ENCODE data around the gene SYNE1.

The SYNE1 gene

DNA sequence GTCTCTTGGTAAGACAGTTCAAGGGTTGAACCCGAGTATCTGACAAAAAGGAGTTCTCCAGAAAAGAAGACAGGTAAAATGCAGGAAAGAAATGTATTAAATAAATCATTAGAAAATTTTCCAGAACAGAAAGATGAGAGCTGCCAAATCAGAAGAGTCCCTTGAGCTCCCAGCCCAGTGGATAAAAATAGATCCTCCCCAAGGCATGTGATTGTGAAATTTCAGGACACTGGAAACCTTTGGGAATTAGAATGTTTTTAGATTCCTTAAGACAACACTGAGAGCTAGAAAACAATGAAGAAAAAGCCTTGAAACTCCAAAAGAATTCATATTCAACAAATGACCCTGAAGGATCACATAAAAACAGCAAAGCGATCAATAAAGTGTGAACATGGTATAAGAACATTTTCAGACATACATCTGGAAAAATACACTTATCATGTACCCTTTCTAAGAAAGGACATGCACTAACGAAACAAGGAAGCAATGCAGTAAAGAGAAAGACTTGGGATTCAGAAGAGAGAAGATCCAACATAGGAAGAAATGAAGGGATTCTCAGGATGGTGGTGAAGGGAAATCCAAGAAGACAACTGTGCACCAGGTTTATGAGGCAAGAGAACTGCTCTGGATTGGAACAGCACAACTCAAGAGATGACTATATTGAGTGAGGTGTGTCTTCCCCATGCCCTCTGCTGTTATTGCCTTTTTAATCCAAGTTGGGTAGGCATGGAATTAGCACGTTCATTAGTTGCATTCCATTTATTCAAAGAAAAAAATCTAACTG, 390.4 kb downstream of the SYNE1 start:
- Histone ChIP-seq H3K36me3 (ENCODE audit: insufficient read depth, insufficient read length, low read length) (no peaks in the 10 kb centered on the region), H3K4me1 (ENCODE audit: insufficient read depth, insufficient read length) (no peaks in the 10 kb centered on the region), H3K4me3 (ENCODE audit: insufficient read length, low read depth) (no peak overlapping the region), H3K9ac (ENCODE audit: insufficient read length, low read depth) (no peak overlapping the region), H3K9me3 (ENCODE audit: insufficient read depth, low read length) (no peaks in the 10 kb centered on the region), H3K27me3 (ENCODE audit: insufficient read depth, insufficient read length) (no peaks in the 10 kb centered on the region)
- no peak for TF ChIP-seq ZNF274 (IDR thresholded peaks at IDR 0.05; ENCODE audit: low read depth, low read length)
- TF ChIP-seq SUZ12 (IDR thresholded peaks at IDR 0.05; ENCODE audit: extremely low read depth, insufficient read depth, insufficient read length), result no peak
- no peak for TF ChIP-seq YY1 (IDR thresholded peaks at IDR 0.05; ENCODE audit: insufficient read depth, insufficient read length)
- DNase-seq (ENCODE audit: low read depth, low spot score), result no peak

DNA sequence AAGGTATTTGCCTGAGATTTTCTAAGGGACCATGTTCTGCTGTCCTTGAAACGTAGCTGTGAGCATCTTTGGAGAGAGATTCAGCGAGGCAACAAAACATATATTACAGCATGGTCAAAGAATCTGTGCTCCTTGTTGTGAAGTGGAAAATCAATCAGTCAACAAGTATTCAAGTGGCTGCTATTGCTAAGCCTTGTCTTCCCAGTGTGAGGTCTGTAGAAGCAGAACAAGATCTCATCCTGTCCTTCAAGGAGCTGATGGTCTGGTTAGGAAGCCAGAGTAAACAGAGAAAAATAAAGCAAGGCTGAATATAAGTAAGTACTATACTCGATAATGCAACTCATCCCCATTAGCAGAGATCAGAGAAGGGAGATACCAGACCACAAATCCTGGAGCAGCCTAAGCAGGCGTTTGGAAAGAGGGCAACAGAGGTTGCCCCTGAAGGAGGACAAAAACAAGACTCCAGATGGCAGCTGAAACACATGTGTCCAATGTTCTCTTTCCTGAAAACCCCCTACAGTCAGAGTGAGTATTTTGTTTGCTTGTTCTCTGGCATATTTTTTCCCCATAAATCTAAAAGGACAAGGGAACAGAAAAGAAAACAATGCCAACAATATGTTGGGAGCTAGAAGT, 392.0 kb downstream of the SYNE1 start:
- H3K27me3 ChIP-seq (ENCODE audit: insufficient read depth, insufficient read length), result no peaks in the 10 kb centered on the region
- TF ChIP-seq YY1 (IDR thresholded peaks at IDR 0.05; ENCODE audit: insufficient read depth, insufficient read length) (no peak), ZNF274 (IDR thresholded peaks at IDR 0.05; ENCODE audit: low read depth, low read length) (no peak), SUZ12 (IDR thresholded peaks at IDR 0.05; ENCODE audit: extremely low read depth, insufficient read depth, insufficient read length) (no peak)
- no peaks in the 10 kb centered on the region for H3K36me3 ChIP-seq (ENCODE audit: insufficient read depth, insufficient read length, low read length)
- H3K9ac ChIP-seq (ENCODE audit: insufficient read length, low read depth), result no peak overlapping the region
- no peaks in the 10 kb centered on the region for H3K9me3 ChIP-seq (ENCODE audit: insufficient read depth, low read length)
- no peak for DNase-seq (ENCODE audit: low read depth, low spot score)
- no peaks in the 10 kb centered on the region for H3K4me1 ChIP-seq (ENCODE audit: insufficient read depth, insufficient read length)
- no peak overlapping the region for H3K4me3 ChIP-seq (ENCODE audit: insufficient read length, low read depth)

DNA sequence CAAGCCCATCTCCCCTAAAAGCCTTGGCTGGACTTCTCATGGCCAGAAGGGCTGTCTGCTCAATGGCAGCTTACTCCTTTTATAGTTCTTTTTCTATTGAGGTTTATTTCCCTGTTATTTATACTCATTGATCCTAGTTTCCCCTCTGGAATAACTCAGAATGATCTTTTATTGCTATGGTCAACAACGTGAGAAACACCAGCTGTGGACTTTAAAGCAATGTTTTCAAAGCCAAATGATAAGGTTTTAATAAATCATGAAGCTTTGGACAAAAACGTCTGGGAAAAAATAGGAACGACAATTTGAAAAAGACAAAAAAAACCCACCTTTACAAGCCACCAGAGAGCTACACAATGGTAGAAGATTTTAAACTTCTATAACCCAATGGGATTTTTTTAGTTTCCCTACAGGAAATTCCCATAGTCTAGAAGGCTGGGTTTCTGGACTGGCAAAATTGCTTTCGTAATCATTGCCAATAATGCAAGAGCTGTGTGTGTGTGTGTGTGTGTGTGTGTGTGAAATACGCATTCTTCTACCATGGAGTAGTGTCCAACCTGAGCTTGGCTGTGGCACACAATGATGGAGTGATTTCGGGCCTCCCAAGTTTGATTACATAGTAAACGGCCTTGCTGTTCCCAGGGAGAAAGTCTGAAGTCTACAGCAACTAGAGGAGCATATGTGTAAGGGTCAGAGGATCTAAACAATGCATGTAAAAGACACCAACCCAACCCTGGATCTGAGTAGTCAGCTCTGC, 396.0 kb downstream of the SYNE1 start:
- H3K9ac ChIP-seq (ENCODE audit: insufficient read length, low read depth), result no peak overlapping the region
- no peaks in the 10 kb centered on the region for H3K9me3 ChIP-seq (ENCODE audit: insufficient read depth, low read length)
- H3K27me3 ChIP-seq (ENCODE audit: insufficient read depth, insufficient read length), result no peaks in the 10 kb centered on the region
- DNase-seq (ENCODE audit: low read depth, low spot score), result no peak
- no peak overlapping the region for H3K4me3 ChIP-seq (ENCODE audit: insufficient read length, low read depth)
- TF ChIP-seq YY1 (IDR thresholded peaks at IDR 0.05; ENCODE audit: insufficient read depth, insufficient read length) (no peak), SUZ12 (IDR thresholded peaks at IDR 0.05; ENCODE audit: extremely low read depth, insufficient read depth, insufficient read length) (no peak), ZNF274 (IDR thresholded peaks at IDR 0.05; ENCODE audit: low read depth, low read length) (no peak)
- H3K36me3 ChIP-seq (ENCODE audit: insufficient read depth, insufficient read length, low read length), result no peaks in the 10 kb centered on the region
- H3K4me1 ChIP-seq (ENCODE audit: insufficient read depth, insufficient read length), result no peaks in the 10 kb centered on the region

DNA sequence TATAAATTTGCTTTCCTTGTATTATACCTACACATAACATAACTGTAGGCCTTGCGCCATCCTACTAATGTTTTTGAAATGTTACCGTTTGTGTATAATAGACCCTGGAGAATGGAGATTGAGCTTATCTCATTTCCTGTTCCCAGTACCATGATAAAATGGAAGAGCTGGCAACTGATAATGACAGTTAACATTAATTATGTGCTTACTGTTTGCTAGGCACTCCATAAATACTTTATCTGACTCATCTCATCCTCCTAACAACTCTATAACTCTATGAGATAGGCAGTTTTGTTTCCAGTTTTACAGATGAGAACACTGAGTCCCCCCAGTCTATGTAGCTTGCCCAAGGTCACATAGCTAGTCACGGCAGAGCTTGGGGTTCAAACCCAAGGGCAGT, 396.7 kb downstream of the SYNE1 start:
- DNase-seq (ENCODE audit: low read depth, low spot score), result no peak
- Histone ChIP-seq H3K36me3 (ENCODE audit: insufficient read depth, insufficient read length, low read length) (no peaks in the 10 kb centered on the region), H3K9me3 (ENCODE audit: insufficient read depth, low read length) (no peaks in the 10 kb centered on the region), H3K4me1 (ENCODE audit: insufficient read depth, insufficient read length) (no peaks in the 10 kb centered on the region), H3K27me3 (ENCODE audit: insufficient read depth, insufficient read length) (no peaks in the 10 kb centered on the region), H3K9ac (ENCODE audit: insufficient read length, low read depth) (no peak overlapping the region), H3K4me3 (ENCODE audit: insufficient read length, low read depth) (no peak overlapping the region)
- no peak for TF ChIP-seq YY1 (IDR thresholded peaks at IDR 0.05; ENCODE audit: insufficient read depth, insufficient read length)
- TF ChIP-seq SUZ12 (IDR thresholded peaks at IDR 0.05; ENCODE audit: extremely low read depth, insufficient read depth, insufficient read length), result no peak
- no peak for TF ChIP-seq ZNF274 (IDR thresholded peaks at IDR 0.05; ENCODE audit: low read depth, low read length)

DNA sequence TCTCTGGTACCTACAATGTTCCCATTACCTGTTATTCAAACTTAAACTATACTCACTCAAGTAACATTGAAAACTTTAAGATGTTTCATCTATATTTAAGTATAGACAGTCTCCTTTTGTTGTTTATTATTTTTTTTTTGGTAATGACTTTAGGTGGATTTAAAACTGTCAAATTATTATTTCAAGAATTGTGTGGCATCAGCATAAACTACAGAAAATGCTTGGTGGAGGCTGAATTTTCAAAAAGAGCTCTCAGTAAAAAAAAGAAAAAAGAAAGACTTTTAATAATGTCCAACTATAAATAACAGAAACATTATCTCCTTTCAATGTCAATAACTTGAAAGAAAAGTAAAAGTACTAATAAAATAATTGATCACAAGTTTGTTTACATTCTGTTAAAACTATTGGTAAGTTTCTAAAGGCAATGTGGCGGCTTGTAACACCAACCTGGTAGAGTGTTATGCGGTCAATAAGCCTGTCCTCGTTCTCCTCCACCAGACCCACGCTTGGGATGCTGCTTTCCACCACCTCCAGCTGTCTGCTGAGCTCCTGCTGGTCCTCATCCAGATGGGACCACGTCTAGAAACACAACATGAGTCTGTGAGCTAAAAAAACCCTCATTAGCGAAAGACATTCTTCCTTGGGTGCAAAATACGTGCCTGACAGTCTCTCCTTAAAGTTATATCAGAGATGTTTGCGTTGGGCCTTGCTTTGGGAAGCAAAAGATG, 400.6 kb downstream of the SYNE1 start:
- H3K9ac ChIP-seq (ENCODE audit: insufficient read length, low read depth), result no peak overlapping the region
- no peak for DNase-seq (ENCODE audit: low read depth, low spot score)
- H3K27me3 ChIP-seq (ENCODE audit: insufficient read depth, insufficient read length), result no peaks in the 10 kb centered on the region
- H3K4me3 ChIP-seq (ENCODE audit: insufficient read length, low read depth), result no peak overlapping the region
- H3K4me1 ChIP-seq (ENCODE audit: insufficient read depth, insufficient read length), result no peaks in the 10 kb centered on the region
- TF ChIP-seq ZNF274 (IDR thresholded peaks at IDR 0.05; ENCODE audit: low read depth, low read length) (no peak), YY1 (IDR thresholded peaks at IDR 0.05; ENCODE audit: insufficient read depth, insufficient read length) (no peak)
- H3K9me3 ChIP-seq (ENCODE audit: insufficient read depth, low read length), result no peaks in the 10 kb centered on the region
- no peaks in the 10 kb centered on the region for H3K36me3 ChIP-seq (ENCODE audit: insufficient read depth, insufficient read length, low read length)

DNA sequence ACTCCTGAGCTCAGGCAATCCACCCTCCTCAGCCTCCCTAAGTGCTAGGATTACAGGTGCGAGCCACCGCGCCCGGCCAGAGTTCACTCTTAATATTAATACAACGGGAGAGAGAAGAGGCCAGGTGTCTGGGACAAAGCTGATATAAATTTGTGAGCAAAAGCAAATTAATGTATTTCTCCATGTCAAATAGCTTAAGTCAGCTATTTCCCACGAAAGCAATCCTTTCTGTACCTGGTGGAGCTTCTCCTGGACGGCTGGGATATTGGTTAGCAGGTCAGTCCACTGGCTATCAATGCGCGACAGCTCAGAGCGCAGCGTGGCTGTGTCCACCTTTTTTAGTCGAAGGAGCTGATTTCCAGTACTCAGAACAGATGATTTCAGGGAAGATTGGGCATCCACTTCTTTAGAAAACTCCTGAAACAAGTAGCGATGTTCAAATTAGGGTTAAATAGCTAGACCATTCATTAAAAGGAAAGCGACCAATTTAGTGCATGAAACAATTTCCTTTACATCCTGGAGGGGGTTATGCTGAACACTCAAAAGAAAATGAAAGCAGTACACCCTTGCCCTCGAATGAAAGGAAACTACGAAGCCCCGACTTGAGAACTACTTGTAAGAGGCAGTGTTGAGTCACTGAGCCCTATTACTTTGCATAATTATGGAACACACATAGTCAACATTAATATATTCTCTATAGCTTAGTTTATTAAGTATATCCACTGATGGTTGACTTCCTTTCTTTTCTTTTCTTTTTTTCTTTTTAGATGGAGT, 403.4 kb downstream of the SYNE1 start:
- Histone ChIP-seq H3K27me3 (ENCODE audit: insufficient read depth, insufficient read length) (no peaks in the 10 kb centered on the region), H3K4me3 (ENCODE audit: insufficient read length, low read depth) (no peak overlapping the region), H3K9ac (ENCODE audit: insufficient read length, low read depth) (no peak overlapping the region), H3K9me3 (ENCODE audit: insufficient read depth, low read length) (no peaks in the 10 kb centered on the region), H3K36me3 (ENCODE audit: insufficient read depth, insufficient read length, low read length) (no peaks in the 10 kb centered on the region), H3K4me1 (ENCODE audit: insufficient read depth, insufficient read length) (no peaks in the 10 kb centered on the region)
- no peak for DNase-seq (ENCODE audit: low read depth, low spot score)
- TF ChIP-seq ZNF274 (IDR thresholded peaks at IDR 0.05; ENCODE audit: low read depth, low read length) (no peak), YY1 (IDR thresholded peaks at IDR 0.05; ENCODE audit: insufficient read depth, insufficient read length) (no peak), SUZ12 (IDR thresholded peaks at IDR 0.05; ENCODE audit: extremely low read depth, insufficient read depth, insufficient read length) (no peak)
